HepG2 (cell line): ENCODE measurements around the gene RGS19. TPM values are rescaled to one million over a fixed set of nuclear protein-coding genes. Genes with fewer than 3 reads are reported as not detected.

ENCODE experiments used
- ARNT2 ChIP-seq: sonication (generic); formaldehyde crosslinking; IDR thresholded peaks from 2 replicates; pipeline ENCODE4 v1.8.0; 2022; ENCODE audit warnings: mild to moderate bottlenecking, low read depth, missing genetic modification reagents, moderate library complexity
- ESRRA ChIP-seq: sonication (generic); formaldehyde crosslinking; IDR thresholded peaks from 2 replicates; pipeline ENCODE4 v1.5.1; 2020; ENCODE audit warnings: mild to moderate bottlenecking, low read depth, missing genetic modification reagents
- MTF2 ChIP-seq: sonication (generic); formaldehyde crosslinking; IDR thresholded peaks from 2 replicates; pipeline ENCODE4 v1.5.0; 2020; ENCODE audit warnings: missing genetic modification reagents, borderline replicate concordance
- RFXAP ChIP-seq: sonication (generic); formaldehyde crosslinking; IDR thresholded peaks from 2 replicates; pipeline ENCODE4 v1.4.0; 2020; ENCODE audit warnings: missing genetic modification reagents, borderline replicate concordance
- RXRA ChIP-seq: sonication (generic); formaldehyde crosslinking; IDR thresholded peaks from 2 replicates; pipeline ENCODE4 v1.5.1; 2020; ENCODE audit warnings: missing genetic modification reagents
- SP4 ChIP-seq: sonication (generic); formaldehyde crosslinking; IDR thresholded peaks from 2 replicates; pipeline ENCODE4 v1.8.1; 2023; ENCODE audit warnings: mild to moderate bottlenecking, missing genetic modification reagents
- SYNCRIP ChIP-seq: fragments of 200-400 bp; formaldehyde crosslinking; IDR thresholded peaks from 2 replicates; pipeline ENCODE4 v1.6.1; 2018; ENCODE audit warnings: mild to moderate bottlenecking, low read depth, low read length; ENCODE audit not compliant: insufficient read depth
- THAP9 ChIP-seq: sonication (generic); formaldehyde crosslinking; IDR thresholded peaks from 2 replicates; pipeline ENCODE4; 2020; ENCODE audit warnings: missing genetic modification reagents, mild to moderate bottlenecking, borderline replicate concordance
- THRA ChIP-seq: sonication (generic); formaldehyde crosslinking; IDR thresholded peaks from 2 replicates; pipeline ENCODE4 v1.4.0; 2020; ENCODE audit warnings: missing genetic modification reagents, borderline replicate concordance
- TIGD3 ChIP-seq: sonication (generic); formaldehyde crosslinking; IDR thresholded peaks from 2 replicates; pipeline ENCODE4 v1.5.1; 2020; ENCODE audit warnings: mild to moderate bottlenecking, missing genetic modification reagents, borderline replicate concordance
- ZHX2 ChIP-seq, 2 experiments: sonication (generic) in 1 of 2; formaldehyde crosslinking in 1 of 2; IDR thresholded peaks; 2 replicates each; pipeline versions ENCODE4 v1.6.1 to v1.9.0; 2014 to 2022; ENCODE audit warnings: antibody characterized with exemption in 1 of 2, borderline replicate concordance in 1 of 2, inconsistent platforms in 1 of 2, low read depth in 1 of 2, missing genetic modification reagents in 1 of 2
- ZNF232 ChIP-seq: sonication (generic); formaldehyde crosslinking; IDR thresholded peaks from 2 replicates; pipeline ENCODE4 v1.4.0; 2020; ENCODE audit warnings: missing genetic modification reagents, borderline replicate concordance
- ZNF614 ChIP-seq: IDR thresholded peaks from 2 replicates; pipeline ENCODE4 v1.6.1; 2018; ENCODE audit warnings: missing biosample characterization, missing genetic modification reagents, inconsistent platforms, borderline replicate concordance
- ZNF772 ChIP-seq: sonication (generic); formaldehyde crosslinking; IDR thresholded peaks from 2 replicates; pipeline ENCODE4 v1.5.0; 2020; ENCODE audit warnings: mild to moderate bottlenecking, missing genetic modification reagents
- ZNF777 ChIP-seq: sonication (generic); formaldehyde crosslinking; IDR thresholded peaks from 2 replicates; pipeline ENCODE4 v1.4.0; 2020; ENCODE audit warnings: missing genetic modification reagents
- ZNF839 ChIP-seq: sonication (generic); formaldehyde crosslinking; IDR thresholded peaks from 2 replicates; pipeline ENCODE4 v1.4.0; 2020; ENCODE audit warnings: missing genetic modification reagents, mild to moderate bottlenecking, borderline replicate concordance
- polyA plus RNA-seq, 8 experiments: library from polyadenylated mRNA; depleted of rRNA in 3 of 8; stranded (reverse) in 7 of 8; unstranded in 1 of 8; fragments of >200 nt; fragmentation: Illumina TruSeq in 4 of 8; extraction: Trizol in 4 of 8; gene quantifications; 2 replicates each; pipeline versions ENCODE4 v1.2.1 to v1.2.3, GENCODE V29; 2011 to 2016; ENCODE audit warnings: low read depth in 4 of 8, missing spikeins in 1 of 8, mixed read lengths in 1 of 8; ENCODE audit not compliant: insufficient read depth in 1 of 8
- total RNA-seq, 5 experiments: library from RNA; depleted of rRNA; stranded (reverse); fragments of >200 nt; fragmentation: Illumina TruSeq; extraction: Trizol; gene quantifications; 2 replicates each; pipeline ENCODE4 v1.2.3, GENCODE V29; 2016; ENCODE audit warnings: low read depth in 1 of 5

Gene RGS19
- total and polyA plus RNA-seq, 2 of the 13 experiments (the other 11 are each of a cell fraction or from before 2014, with no cell fraction given) = 10.7 to 11.9 TPM

GRCh38 chr20:64083804-64084684, 4.7 kb upstream of the RGS19 start, which contains the start of gene LKAAEAR1 (continued):
- TF ChIP-seq ZHX2 (IDR thresholded peaks at IDR 0.05; ENCODE audit: low read depth) (no peak), ZHX2 (CRISPR knock-in tag; IDR thresholded peaks at IDR 0.05; ENCODE audit: borderline replicate concordance) (no peak), THAP9 (CRISPR knock-in tag) (no peak), ZNF839 (CRISPR knock-in tag) (no peak; the same call in 1 of the 2 replicates), ZNF614 (CRISPR knock-in tag) (no peak), TIGD3 (CRISPR knock-in tag) (no peak), ARNT2 (CRISPR knock-in tag) (no peak), THRA (CRISPR knock-in tag) (no peak), MTF2 (CRISPR knock-in tag) (peak; percentile 100), RFXAP (CRISPR knock-in tag) (no peak), ZNF777 (CRISPR knock-in tag) (peak; percentile 96), SYNCRIP (no peak), ZNF772 (CRISPR knock-in tag) (no peak), SP4 (CRISPR knock-in tag) (peak; percentile 19; the same call in 1 of the 2 replicates), ZNF232 (no peak), ESRRA (CRISPR knock-in tag) (no peak), RXRA (CRISPR knock-in tag) (no peak)
